Uterus (tissue), 4 donors: ENCODE data around the gene GNG12. TPM values are rescaled to one million over a fixed set of nuclear protein-coding genes. Genes with fewer than 3 reads are reported as not detected.

Experiments used
- DNase-seq, 2 donors: peaks; one replicate each; pipeline ENCODE4 v3.0.0-alpha.2; 2019 to 2020
- H3K27ac ChIP-seq, 2 donors: fragments of 200-600 bp; sonication (generic); 1 replicate in 1 of 2; 2 replicates in 1 of 2; pipeline ENCODE4 v1.5.1; 2016 to 2018
- H3K27me3 ChIP-seq, 2 donors: fragments of 200-600 bp; sonication (generic); one replicate each; pipeline ENCODE4 v1.5.1; 2018 to 2019; ENCODE audit warnings: control low read depth in 1 of 2
- H3K36me3 ChIP-seq, 2 donors: fragments of 200-600 bp; sonication (generic); one replicate each; pipeline ENCODE4 v1.5.1; 2019; ENCODE audit warnings: control low read depth in 1 of 2
- H3K4me1 ChIP-seq, 2 donors: fragments of 200-600 bp; sonication (generic); one replicate each; pipeline ENCODE4 v1.5.1; 2018 to 2019; ENCODE audit warnings: control low read depth in 1 of 2
- H3K4me3 ChIP-seq, 2 donors: fragments of 200-600 bp; sonication (generic); 1 replicate in 1 of 2; 2 replicates in 1 of 2; pipeline ENCODE4 v1.5.1; 2018 to 2019; ENCODE audit warnings: mild to moderate bottlenecking in 1 of 2
- H3K9me3 ChIP-seq, 2 donors: fragments of 200-600 bp; sonication (generic); one replicate each; pipeline ENCODE4 v1.5.1; 2019; ENCODE audit warnings: control low read depth in 1 of 2
- POLR2A ChIP-seq, 2 donors: fragments of 450-650 bp; IDR thresholded peaks; one replicate each; pipeline ENCODE4 v1.6.1; 2016; ENCODE audit warnings: antibody characterized with exemption in 2 of 2, mild to moderate bottlenecking in 1 of 2, moderate library complexity in 1 of 2
- intact Hi-C: fragments of 100-400 bp; cut with DNase I; formaldehyde crosslinking; loops from one replicate; pipeline ENCODE4 v1.15.1; 2023; ENCODE audit warnings: low total_unique reads
- total RNA-seq, 4 donors: library from RNA; depleted of rRNA in 3 of 4; stranded (reverse); fragments of >200 nt in 3 of 4; gene quantifications; one replicate each; pipeline versions ENCODE4 v1.1.0 to v1.2.4, GENCODE V29; 2014 to 2023
- TF ChIP-seq, protein P1 (sequence below), 4 experiments: fragments of 200-600 bp in 2 of 4; fragments of 450-650 bp in 2 of 4; sonication (generic) in 2 of 4; IDR thresholded peaks; one replicate each; pipeline ENCODE4 v1.5.1; 2016 to 2019; ENCODE audit warnings: antibody characterized with exemption in 4 of 4, mild to moderate bottlenecking in 2 of 4, moderate library complexity in 1 of 4
- donor health status: DM: yes; HTN: yes; CAD: no.

GNG12 gene
- total RNA-seq, 4 donors from 2014 or later = 45.3 to 179 (median 120) TPM

DNA sequence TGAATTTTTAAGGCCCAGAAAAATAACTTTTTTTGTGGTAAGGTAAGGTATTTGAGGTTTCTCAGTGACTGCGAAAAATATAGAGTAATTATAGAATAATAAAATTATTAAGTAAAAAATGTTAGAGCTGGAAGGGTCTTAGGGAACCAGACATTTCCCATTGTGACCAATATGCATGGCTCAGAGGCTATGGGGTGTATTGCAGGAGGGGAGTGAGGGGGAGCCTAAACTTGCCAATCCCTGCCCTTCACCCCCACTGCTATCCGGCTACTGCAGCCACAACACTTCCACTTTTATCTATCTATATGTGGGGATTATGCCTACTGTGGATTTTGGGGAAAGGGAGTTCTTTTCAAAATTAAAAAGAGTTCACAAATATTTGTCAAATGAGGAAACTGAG, 155.9 kb downstream of the GNG12 start:
- intact Hi-C loops = no loop called here
- Histone ChIP-seq H3K27me3 (no peaks in the 10 kb centered on the region), H3K4me3 (no peak overlapping the region), H3K4me1 (peaks cover 0 to 8% of the 10 kb centered on the region in 2 donors), H3K36me3 (no peaks in the 10 kb centered on the region), H3K9me3 (no peaks in the 10 kb centered on the region), H3K27ac (no peak overlapping the region)
- DNase-seq = no peak
- no peak for TF ChIP-seq POLR2A (IDR thresholded peaks at IDR 0.05)
- TF ChIP-seq, protein P1, sequence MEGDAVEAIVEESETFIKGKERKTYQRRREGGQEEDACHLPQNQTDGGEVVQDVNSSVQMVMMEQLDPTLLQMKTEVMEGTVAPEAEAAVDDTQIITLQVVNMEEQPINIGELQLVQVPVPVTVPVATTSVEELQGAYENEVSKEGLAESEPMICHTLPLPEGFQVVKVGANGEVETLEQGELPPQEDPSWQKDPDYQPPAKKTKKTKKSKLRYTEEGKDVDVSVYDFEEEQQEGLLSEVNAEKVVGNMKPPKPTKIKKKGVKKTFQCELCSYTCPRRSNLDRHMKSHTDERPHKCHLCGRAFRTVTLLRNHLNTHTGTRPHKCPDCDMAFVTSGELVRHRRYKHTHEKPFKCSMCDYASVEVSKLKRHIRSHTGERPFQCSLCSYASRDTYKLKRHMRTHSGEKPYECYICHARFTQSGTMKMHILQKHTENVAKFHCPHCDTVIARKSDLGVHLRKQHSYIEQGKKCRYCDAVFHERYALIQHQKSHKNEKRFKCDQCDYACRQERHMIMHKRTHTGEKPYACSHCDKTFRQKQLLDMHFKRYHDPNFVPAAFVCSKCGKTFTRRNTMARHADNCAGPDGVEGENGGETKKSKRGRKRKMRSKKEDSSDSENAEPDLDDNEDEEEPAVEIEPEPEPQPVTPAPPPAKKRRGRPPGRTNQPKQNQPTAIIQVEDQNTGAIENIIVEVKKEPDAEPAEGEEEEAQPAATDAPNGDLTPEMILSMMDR (IDR thresholded peaks at IDR 0.05) = no peak

DNA sequence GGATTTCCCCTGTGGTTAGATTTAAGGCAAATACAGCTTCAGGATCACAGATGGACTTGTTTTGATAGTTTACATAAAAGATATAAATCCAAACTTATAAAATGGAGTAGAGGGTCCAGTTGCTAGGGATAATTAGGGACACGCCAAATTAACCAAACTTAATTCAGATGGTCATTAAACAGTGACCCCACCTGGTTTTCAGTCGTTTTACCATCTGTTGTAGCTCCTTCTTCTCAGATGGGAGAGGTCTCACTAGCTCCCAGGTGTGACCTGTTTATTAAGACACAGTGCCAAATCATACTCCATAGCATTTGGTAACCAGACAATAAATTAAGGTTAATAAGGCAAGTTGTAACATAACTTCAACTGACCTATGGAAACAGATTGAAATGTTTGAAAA, 156.3 kb downstream of the GNG12 start:
- Histone ChIP-seq H3K9me3 (no peaks in the 10 kb centered on the region), H3K4me3 (no peak overlapping the region), H3K36me3 (no peaks in the 10 kb centered on the region), H3K4me1 (peaks cover 0 to 8% of the 10 kb centered on the region in 2 donors), H3K27ac (no peak overlapping the region), H3K27me3 (no peaks in the 10 kb centered on the region)
- TF ChIP-seq, protein P1 (IDR thresholded peaks at IDR 0.05) = no peak
- DNase-seq = no peak
- intact Hi-C loops = no loop called here

DNA sequence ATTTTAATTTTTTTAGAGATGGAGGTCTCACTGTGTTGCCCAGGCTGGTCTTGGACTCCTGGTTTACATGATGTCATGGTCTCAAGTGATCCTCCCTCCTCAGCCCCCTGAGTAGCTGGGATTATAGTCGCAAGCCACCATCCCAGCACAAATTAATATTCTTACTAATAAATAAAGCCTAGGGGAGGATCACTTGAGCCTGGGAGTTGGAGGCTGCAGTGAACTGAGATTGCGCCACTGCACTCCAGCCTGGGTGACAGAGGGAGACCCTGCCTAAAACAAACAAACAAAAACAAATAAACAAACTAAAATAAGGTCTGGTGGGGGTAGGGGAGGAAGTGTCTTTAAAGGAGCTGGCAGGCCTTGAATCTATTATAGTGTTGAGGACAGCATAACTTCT, 157.0 kb downstream of the GNG12 start:
- DNase-seq = no peak
- H3K27ac ChIP-seq = no peak overlapping the region
- no peak overlapping the region for H3K4me3 ChIP-seq
- intact Hi-C loops = no loop called here
- TF ChIP-seq, protein P1 (IDR thresholded peaks at IDR 0.05) = no peak
- TF ChIP-seq POLR2A (IDR thresholded peaks at IDR 0.05) = no peak
- H3K4me1 ChIP-seq = peaks cover 0 to 8% of the 10 kb centered on the region in 2 donors
- no peaks in the 10 kb centered on the region for H3K27me3 ChIP-seq
- no peaks in the 10 kb centered on the region for H3K9me3 ChIP-seq
- no peaks in the 10 kb centered on the region for H3K36me3 ChIP-seq

DNA sequence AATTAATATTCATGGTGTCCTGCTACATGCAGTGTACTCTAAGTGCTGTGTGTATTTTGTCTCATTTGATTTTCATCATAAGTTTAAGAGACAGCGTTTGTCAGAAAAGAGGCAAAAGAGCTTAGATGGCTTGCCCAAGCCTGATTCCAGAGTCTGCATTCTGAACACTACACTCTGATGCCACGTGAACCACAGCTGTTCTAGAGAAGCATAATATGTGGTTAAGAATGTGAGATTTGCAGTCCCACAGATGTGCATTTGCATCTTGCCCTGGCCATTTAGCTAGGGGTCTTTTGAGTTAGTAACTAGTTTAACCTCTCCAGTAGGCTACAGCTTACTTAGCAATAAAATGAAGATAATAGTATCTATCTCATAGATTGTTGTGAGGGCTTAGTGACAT, 157.5 kb downstream of the GNG12 start:
- no peaks in the 10 kb centered on the region for H3K27me3 ChIP-seq
- TF ChIP-seq, protein P1 (IDR thresholded peaks at IDR 0.05) = no peak
- no peak for TF ChIP-seq POLR2A (IDR thresholded peaks at IDR 0.05)
- H3K36me3 ChIP-seq = no peaks in the 10 kb centered on the region
- intact Hi-C loops = no loop called here
- no peak overlapping the region for H3K4me3 ChIP-seq
- no peak for DNase-seq
- H3K27ac ChIP-seq = peak overlapping the region in 1 of 2 donors; percentile 62
- H3K4me1 ChIP-seq = peaks cover 0 to 8% of the 10 kb centered on the region in 2 donors
- no peaks in the 10 kb centered on the region for H3K9me3 ChIP-seq

DNA sequence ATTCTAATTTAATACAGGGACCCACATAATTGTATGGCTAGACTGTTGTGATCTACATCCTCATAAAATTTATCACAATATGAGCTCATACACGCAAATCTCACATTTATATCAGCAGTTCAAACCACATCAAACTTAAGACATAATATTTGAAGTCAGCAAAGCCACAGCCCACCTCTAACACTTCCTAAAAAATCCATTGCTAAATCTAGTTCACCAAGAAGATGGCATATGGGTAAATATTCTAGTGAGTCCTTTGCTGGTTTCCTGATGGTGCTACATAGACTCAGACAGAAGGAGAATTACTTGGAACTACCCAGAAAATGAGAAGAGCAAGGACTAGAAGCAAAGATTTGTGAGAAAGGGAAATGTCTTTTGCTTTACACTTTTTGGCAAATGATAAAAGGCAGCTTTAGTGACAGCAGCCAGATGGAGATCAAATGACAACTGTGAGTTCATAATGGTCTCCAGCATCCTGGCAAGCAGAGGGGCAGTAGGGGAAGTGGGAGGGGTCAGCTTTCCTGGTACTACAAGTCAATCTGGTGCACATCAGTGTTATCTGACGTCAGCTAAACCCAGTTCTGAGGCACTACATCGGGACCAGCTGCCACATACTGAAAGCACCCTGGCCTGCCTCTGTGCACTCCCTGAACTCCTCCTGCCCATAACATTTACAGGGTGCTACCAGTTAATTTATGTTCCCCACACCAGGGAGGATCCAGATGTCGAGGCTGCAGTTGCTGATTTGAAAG, 158.8 kb downstream of the GNG12 start:
- TF ChIP-seq, protein P1 (IDR thresholded peaks at IDR 0.05) = no peak
- no peak for TF ChIP-seq POLR2A (IDR thresholded peaks at IDR 0.05)
- intact Hi-C loops = no loop called here
- DNase-seq = peak; percentile 38 to 77
- H3K9me3 ChIP-seq = no peaks in the 10 kb centered on the region
- peaks cover 0 to 8% of the 10 kb centered on the region in 2 donors for H3K4me1 ChIP-seq
- no peak overlapping the region for H3K4me3 ChIP-seq
- H3K27me3 ChIP-seq = no peaks in the 10 kb centered on the region
- H3K36me3 ChIP-seq = no peaks in the 10 kb centered on the region
- H3K27ac ChIP-seq = peak overlapping the region; percentile 55 to 62
